IMR-90 (cell line): Measurements from ENCODE around the gene BRF1. TPM values are rescaled to one million over a fixed set of nuclear protein-coding genes. Genes with fewer than 3 reads are reported as not detected.
A peak's percentile ranks its signal among the peaks of the same experiment; 100 is the strongest.

Experiments used
- ATAC-seq: fragments of 200-7000 bp; cut with Tn5 transposase; 2 replicates; pipeline ENCODE4 v1.9.1; 2020; ENCODE audit warnings: low read depth, mild to moderate bottlenecking, moderate library complexity
- BruUV-seq: library from RNA; stranded (reverse); fragments of 400-500 nt; replicated peaks from 2 replicates; lab custom pipeline; 2021; lab: Mats Ljungman, UMichigan
- CTCF ChIA-PET: fragments of 300-600 bp; formaldehyde crosslinking; extraction: SDS; loops from one replicate; lab custom pipeline; 2021; ENCODE audit warnings: antibody characterized with exemption; lab: Yijun Ruan, JAX
- POLR2A ChIA-PET: fragments of 300-600 bp; sonication (Branson Sonifier 250); formaldehyde crosslinking; loops from one replicate; lab custom pipeline; 2022; ENCODE audit warnings: antibody characterized with exemption; ENCODE audit not compliant: unreplicated experiment; lab: Charles Lee
- DNase-seq: peaks from one replicate; pipeline ENCODE4 v3.0.0; 2013
- H2AFZ ChIP-seq: replicated peaks from 2 replicates; pipeline ENCODE3; 2013; ENCODE audit warnings: low read length, mild to moderate bottlenecking; ENCODE audit not compliant: poor library complexity
- H2AK5ac ChIP-seq: 2 replicates; pipeline ENCODE4 v1.6.1; 2013; ENCODE audit warnings: low read depth, low read length, inconsistent platforms
- H2AK9ac ChIP-seq: replicated peaks from 2 replicates; pipeline ENCODE3; 2013; ENCODE audit warnings: mild to moderate bottlenecking, low read depth, low read length, moderate library complexity; ENCODE audit not compliant: poor library complexity
- H2BK120ac ChIP-seq: 2 replicates; pipeline ENCODE4 v1.6.1; 2013; ENCODE audit warnings: low read depth, low read length, inconsistent platforms
- H2BK15ac ChIP-seq: 3 replicates; pipeline ENCODE4 v1.6.1; 2013; ENCODE audit warnings: low read depth, low read length, inconsistent platforms
- H2BK20ac ChIP-seq: 2 replicates; pipeline ENCODE4 v1.6.1; 2013; ENCODE audit warnings: low read depth, mild to moderate bottlenecking, inconsistent platforms, low read length, moderate library complexity
- H2BK5ac ChIP-seq: 2 replicates; pipeline ENCODE4 v1.6.1; 2013; ENCODE audit warnings: mild to moderate bottlenecking, low read depth, low read length, inconsistent platforms; ENCODE audit not compliant: poor library complexity, severe bottlenecking
- H3K14ac ChIP-seq: replicated peaks from 2 replicates; pipeline ENCODE4 v1.6.1; 2013; ENCODE audit warnings: low read depth, low read length, inconsistent platforms
- H3K18ac ChIP-seq: 2 replicates; pipeline ENCODE4 v1.6.1; 2013; ENCODE audit warnings: low read depth, low read length, control low read depth
- H3K23ac ChIP-seq: 2 replicates; pipeline ENCODE4 v1.6.1; 2013; ENCODE audit warnings: low read depth, low read length, inconsistent platforms
- H3K27ac ChIP-seq: 2 replicates; pipeline ENCODE4 v1.5.1; 2013; ENCODE audit warnings: mild to moderate bottlenecking, control low read depth, low read length; ENCODE audit not compliant: insufficient read depth
- H3K27me3 ChIP-seq: 2 replicates; pipeline ENCODE4 v1.6.1; 2013; ENCODE audit warnings: low read length; ENCODE audit not compliant: control insufficient read depth, insufficient read depth
- H3K36me3 ChIP-seq: 2 replicates; pipeline ENCODE4 v1.6.1; 2013; ENCODE audit warnings: low read length, mixed read lengths; ENCODE audit not compliant: control insufficient read depth, insufficient read depth
- H3K4ac ChIP-seq: 2 replicates; pipeline ENCODE4 v1.6.1; 2013; ENCODE audit warnings: low read depth, low read length, inconsistent platforms
- H3K4me1 ChIP-seq: 2 replicates; pipeline ENCODE4 v1.6.1; 2013; ENCODE audit warnings: low read length, mixed read lengths; ENCODE audit not compliant: control insufficient read depth, insufficient read depth
- H3K4me2 ChIP-seq: 2 replicates; pipeline ENCODE4 v1.6.1; 2013; ENCODE audit warnings: low read depth, mild to moderate bottlenecking, control low read depth, low read length, moderate library complexity
- H3K4me3 ChIP-seq: 2 replicates; pipeline ENCODE4 v1.5.1; 2013; ENCODE audit warnings: low read depth, mild to moderate bottlenecking, control low read depth, low read length, moderate library complexity; ENCODE audit not compliant: insufficient read depth
- H3K56ac ChIP-seq: 2 replicates; pipeline ENCODE4 v1.6.1; 2013; ENCODE audit warnings: low read length, inconsistent platforms; ENCODE audit not compliant: insufficient read depth; ENCODE audit errors: extremely low read depth
- H3K79me1 ChIP-seq, 2 experiments: 2 replicates each; pipeline ENCODE4 v1.6.1; 2013; ENCODE audit warnings: low read length in 2 of 2, inconsistent platforms in 1 of 2, low read depth in 1 of 2
- H3K9ac ChIP-seq: 2 replicates; pipeline ENCODE4 v1.6.1; 2013; ENCODE audit warnings: low read depth, low read length, control low read depth
- H3K9me1 ChIP-seq: 2 replicates; pipeline ENCODE4 v1.6.1; 2013; ENCODE audit warnings: low read length, inconsistent platforms; ENCODE audit not compliant: insufficient read depth
- H3K9me3 ChIP-seq: 2 replicates; pipeline ENCODE4 v1.6.1; 2013; ENCODE audit warnings: low read length; ENCODE audit not compliant: control insufficient read depth, insufficient read depth
- H4K20me1 ChIP-seq: 2 replicates; pipeline ENCODE4 v1.6.1; 2013; ENCODE audit warnings: low read length, inconsistent platforms; ENCODE audit not compliant: insufficient read depth
- H4K5ac ChIP-seq: 2 replicates; pipeline ENCODE4 v1.6.1; 2013; ENCODE audit warnings: mild to moderate bottlenecking, low read depth, low read length, control low read depth
- H4K8ac ChIP-seq, 2 experiments: 2 replicates each; pipeline ENCODE4 v1.6.1; 2013; ENCODE audit warnings: low read depth in 2 of 2, low read length in 2 of 2, control low read depth in 1 of 2, inconsistent platforms in 1 of 2
- H4K91ac ChIP-seq: 2 replicates; pipeline ENCODE4 v1.6.1; 2013; ENCODE audit warnings: low read depth, low read length, inconsistent platforms; ENCODE audit not compliant: insufficient read depth
- BHLHE40 ChIP-seq: fragments of 150-350 bp; IDR thresholded peaks from 2 replicates; pipeline ENCODE4 v1.6.1; 2016; ENCODE audit warnings: mild to moderate bottlenecking, low read depth, low read length
- CEBPB ChIP-seq: IDR thresholded peaks from 2 replicates; pipeline ENCODE4 v1.6.1; 2012; ENCODE audit warnings: low read depth, low read length, improper control_type of control experiment
- FOS ChIP-seq: fragments of 150-350 bp; IDR thresholded peaks from 2 replicates; pipeline ENCODE4 v1.6.1; 2016; ENCODE audit warnings: low read depth, low read length
- MAFK ChIP-seq: IDR thresholded peaks from 2 replicates; pipeline ENCODE4 v1.6.1; 2012; ENCODE audit warnings: low read depth, low read length, improper control_type of control experiment
- MAZ ChIP-seq: IDR thresholded peaks from 2 replicates; pipeline ENCODE4 v1.6.1; 2012; ENCODE audit warnings: low read depth, mild to moderate bottlenecking, low read length, improper control_type of control experiment, moderate library complexity, borderline replicate concordance
- NFE2L2 ChIP-seq: fragments of 150-350 bp; IDR thresholded peaks from 2 replicates; pipeline ENCODE4 v1.6.1; 2016; ENCODE audit warnings: low read depth, mild to moderate bottlenecking, low read length
- POLR2A ChIP-seq: IDR thresholded peaks from 2 replicates; pipeline ENCODE4 v1.6.1; 2012; ENCODE audit warnings: mild to moderate bottlenecking, low read depth, low read length
- RAD21 ChIP-seq: IDR thresholded peaks from 2 replicates; pipeline ENCODE4 v1.6.1; 2012; ENCODE audit warnings: low read length, improper control_type of control experiment
- WGBS, 2 experiments: methylation state at CpG; one replicate each; pipeline versions ENCODE4 v1.1.5 to v1.1.7; 2013; ENCODE audit warnings: missing lambda C conversion rate in 2 of 2; ENCODE audit not compliant: insufficient read length in 1 of 2; ENCODE audit errors: extremely low coverage in 2 of 2; 5-methylcytosine and 5-hydroxymethylcytosine counted together
- dilution Hi-C: fragments of 300-500 bp; cut with HindIII; formaldehyde crosslinking; loops from one replicate; pipeline ENCODE4 v1.14.3; 2018; ENCODE audit warnings: low sequenced_read_pairs; ENCODE audit not compliant: unreplicated experiment
- in situ Hi-C: fragments of 300-500 bp; cut with MboI; formaldehyde crosslinking; loops from 3 replicates; pipeline ENCODE4 v1.14.3; 2019; ENCODE audit warnings: low sequenced_read_pairs, inconsistent platforms, mixed read lengths
- intact Hi-C: fragments of 100-400 bp; cut with micrococcal nuclease; formaldehyde crosslinking; loops from 2 replicates; pipeline ENCODE4 v1.10.0; 2022
- polyA plus RNA-seq, 3 experiments: library from polyadenylated mRNA; depleted of rRNA; stranded (reverse); fragments of >200 nt; gene quantifications; 2 replicates each; pipeline ENCODE4 v1.2.3, GENCODE V29; 2012; ENCODE audit warnings: low replicate concordance in 1 of 3
- total RNA-seq: library from RNA; depleted of rRNA; stranded (reverse); fragments of >200 nt; gene quantifications from 2 replicates; pipeline ENCODE4 v1.2.3, GENCODE V29; 2012
- TF ChIP-seq, protein P1 (sequence below): fragments of 150-350 bp; IDR thresholded peaks from 2 replicates; pipeline ENCODE4 v1.6.1; 2017; ENCODE audit warnings: mild to moderate bottlenecking, antibody characterized with exemption, low read length, low read depth

The BRF1 gene
- total and polyA plus RNA-seq, 2 of the 4 experiments (the other 2 are of a cell fraction) = 12.4 to 16.7 TPM

DNA sequence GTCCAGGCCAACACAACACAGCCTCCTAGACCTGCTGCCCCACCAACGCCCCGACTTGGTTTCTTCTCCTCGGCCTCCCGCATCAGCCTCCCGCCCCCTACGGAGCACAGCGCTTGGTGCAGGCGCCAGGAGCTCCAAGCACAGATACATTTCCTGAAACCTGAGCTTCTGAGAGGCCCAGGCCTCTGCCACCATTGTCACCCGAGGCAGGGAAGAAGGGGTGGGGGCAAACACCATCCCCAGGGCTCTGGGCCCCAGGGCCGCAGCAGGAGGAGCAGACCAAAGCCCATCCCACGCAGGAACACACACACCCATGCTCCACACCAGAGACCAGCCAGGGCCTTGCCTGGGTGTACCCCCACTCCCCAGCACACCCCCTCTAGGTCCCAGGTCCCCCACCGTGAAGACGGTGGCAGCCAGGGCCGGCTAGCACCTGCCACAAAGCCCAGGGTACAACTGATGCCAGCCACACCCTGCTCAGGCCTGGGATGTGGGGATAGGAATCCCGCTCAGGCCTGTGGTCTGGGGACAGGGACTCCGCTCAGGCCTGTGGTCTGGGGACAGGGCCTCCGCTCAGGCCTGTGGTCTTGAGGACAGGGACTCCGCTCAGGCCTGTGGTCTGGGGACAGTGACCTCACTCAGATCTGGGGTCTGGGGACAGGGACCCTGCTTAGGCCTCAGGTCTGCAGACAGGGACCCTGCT, 137.6 kb downstream of the BRF1 start:
- no peak overlapping the region for H4K91ac ChIP-seq
- H3K9ac ChIP-seq = no peak overlapping the region
- ChIA-PET POLR2A (no interaction called here), CTCF (no interaction called here)
- no peak overlapping the region for H2BK5ac ChIP-seq
- H2AFZ ChIP-seq = no peak overlapping the region
- DNase-seq = no peak
- H3K18ac ChIP-seq = no peak overlapping the region
- no peak overlapping the region for H3K4me2 ChIP-seq
- H3K27ac ChIP-seq = no peak overlapping the region
- no peak overlapping the region for H3K23ac ChIP-seq
- H3K9me3 ChIP-seq = no peaks in the 10 kb centered on the region
- H2BK15ac ChIP-seq = no peak overlapping the region
- H3K14ac ChIP-seq = no peak overlapping the region
- no peaks in the 10 kb centered on the region for H4K20me1 ChIP-seq
- BruUV-seq = no TSS peak
- H3K4me1 ChIP-seq = peaks cover 3% of the 10 kb centered on the region; the same call in 1 of the 2 replicates
- TF ChIP-seq MAFK = no peak
- no peak for TF ChIP-seq POLR2A
- no peak for TF ChIP-seq NFE2L2
- TF ChIP-seq, protein P1, sequence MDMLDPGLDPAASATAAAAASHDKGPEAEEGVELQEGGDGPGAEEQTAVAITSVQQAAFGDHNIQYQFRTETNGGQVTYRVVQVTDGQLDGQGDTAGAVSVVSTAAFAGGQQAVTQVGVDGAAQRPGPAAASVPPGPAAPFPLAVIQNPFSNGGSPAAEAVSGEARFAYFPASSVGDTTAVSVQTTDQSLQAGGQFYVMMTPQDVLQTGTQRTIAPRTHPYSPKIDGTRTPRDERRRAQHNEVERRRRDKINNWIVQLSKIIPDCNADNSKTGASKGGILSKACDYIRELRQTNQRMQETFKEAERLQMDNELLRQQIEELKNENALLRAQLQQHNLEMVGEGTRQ = no peak
- no peak for TF ChIP-seq BHLHE40
- TF ChIP-seq MAZ = no peak
- TF ChIP-seq RAD21 = no peak
- TF ChIP-seq FOS = no peak
- no peak for TF ChIP-seq CEBPB
- no peaks in the 10 kb centered on the region for H3K36me3 ChIP-seq
- intact Hi-C loops (no loop called here), in situ Hi-C loops (no loop called here), dilution Hi-C loops (no loop called here)
- H3K56ac ChIP-seq = no peak overlapping the region
- no peaks in the 10 kb centered on the region for H3K79me1 ChIP-seq
- no peak overlapping the region for H2BK20ac ChIP-seq
- no peak overlapping the region for H3K4ac ChIP-seq
- no peak for ATAC-seq
- peaks cover 20% of the 10 kb centered on the region for H3K27me3 ChIP-seq
- H4K5ac ChIP-seq = no peak overlapping the region
- no peak overlapping the region for H2BK120ac ChIP-seq
- H2AK9ac ChIP-seq = peak overlapping the region; percentile 28
- H4K8ac ChIP-seq = no peak overlapping the region
- no peaks in the 10 kb centered on the region for H3K9me1 ChIP-seq
- 64% methylated on average over 6 of the region's 18 CpGs; no CpG with 5 or more reads in 1 of the 2 experiments for WGBS, 2 experiments
- H2AK5ac ChIP-seq = no peak overlapping the region
- H3K4me3 ChIP-seq = no peak overlapping the region
